Right lobe of liver (tissue), 6 donors: ENCODE measurements around the gene RAB11B. TPM values are rescaled to one million over a fixed set of nuclear protein-coding genes. Genes with fewer than 3 reads are reported as not detected.
"Not testable (repeated sequence)": the region's sequence is repeated elsewhere in the genome, so short reads cannot be mapped to it uniquely, and the experiment has no call there.

Experiments
- ATAC-seq, 4 donors: fragments of 200-7000 bp; cut with Tn5 transposase; one replicate each; pipeline ENCODE4 v1.9.1; 2020; ENCODE audit warnings: mild to moderate bottlenecking in 4 of 4, moderate library complexity in 4 of 4
- DNase-seq, 3 donors: peaks; one replicate each; pipeline ENCODE4 v3.0.0-alpha.2; 2020
- H3K27ac ChIP-seq, 3 donors: fragments of 200-600 bp; one replicate each; pipeline ENCODE4 v1.8.0; 2022
- H3K27me3 ChIP-seq, 2 donors: fragments of 200-600 bp; one replicate each; pipeline ENCODE4 v1.8.0; 2022
- H3K36me3 ChIP-seq, 4 donors: fragments of 200-600 bp; sonication (generic) in 1 of 4; one replicate each; pipeline versions ENCODE4 v1.5.1 to v1.8.0; 2017 to 2022; ENCODE audit warnings: control low read depth in 1 of 4
- H3K4me1 ChIP-seq, 4 donors: fragments of 200-600 bp; sonication (generic) in 1 of 4; one replicate each; pipeline versions ENCODE4 v1.5.1 to v1.8.0; 2017 to 2022; ENCODE audit warnings: control low read depth in 1 of 4
- H3K4me3 ChIP-seq, 3 donors: fragments of 200-600 bp; one replicate each; pipeline ENCODE4 v1.8.0; 2022
- H3K9me3 ChIP-seq, 4 donors: fragments of 200-600 bp; sonication (generic) in 1 of 4; one replicate each; pipeline versions ENCODE4 v1.5.1 to v1.8.0; 2017 to 2022; ENCODE audit warnings: control low read depth in 1 of 4
- POLR2A ChIP-seq: fragments of 450-650 bp; IDR thresholded peaks from one replicate; pipeline ENCODE4 v1.6.1; 2017; ENCODE audit warnings: antibody characterized with exemption, mild to moderate bottlenecking
- WGBS: methylation state at CpG from one replicate; pipeline ENCODE4 v1.1.6; 2018; ENCODE audit warnings: low coverage, low lambda C conversion rate; ENCODE audit not compliant: insufficient coverage; ENCODE audit errors: missing lambda C conversion rate; 5-methylcytosine and 5-hydroxymethylcytosine counted together
- intact Hi-C, 2 donors: fragments of 100-400 bp; cut with DNase I; formaldehyde crosslinking; loops; one replicate each; pipeline versions ENCODE4 v1.11.2 to v1.14.1; 2022
- total RNA-seq, 6 experiments: library from RNA; depleted of rRNA in 2 of 6; stranded (reverse); fragments of >200 nt in 2 of 6; fragmentation: NEBNext Ultra II Directional in 3 of 6; extraction: Animal tissue kit (Norgen Biotek cat#: 25700) in 3 of 6; gene quantifications; one replicate each; pipeline versions ENCODE4 v1.1.0 to v1.2.4, GENCODE V29; 2016 to 2023
- TF ChIP-seq, protein P1 (sequence below), 4 donors: fragments of 200-600 bp in 3 of 4; fragments of 450-650 bp in 1 of 4; IDR thresholded peaks; one replicate each; pipeline versions ENCODE4 v1.5.1 to v1.8.0; 2016 to 2022; ENCODE audit warnings: antibody characterized with exemption in 4 of 4, mild to moderate bottlenecking in 2 of 4
- donor health status: DM: no; HTN: yes; CAD: no.
- donor health status: DM: no; HTN: no; CAD: no.
- donor health status: DM: no; HTN: no; CAD: no.
- donor health status: DM: no; HTN: yes; CAD: no.
- donor health status: DM: no; HTN: yes; CAD: no.

RAB11B gene
- total RNA-seq, 6 experiments from 2014 or later = 27.2 to 58.0 (median 54.2) TPM

DNA sequence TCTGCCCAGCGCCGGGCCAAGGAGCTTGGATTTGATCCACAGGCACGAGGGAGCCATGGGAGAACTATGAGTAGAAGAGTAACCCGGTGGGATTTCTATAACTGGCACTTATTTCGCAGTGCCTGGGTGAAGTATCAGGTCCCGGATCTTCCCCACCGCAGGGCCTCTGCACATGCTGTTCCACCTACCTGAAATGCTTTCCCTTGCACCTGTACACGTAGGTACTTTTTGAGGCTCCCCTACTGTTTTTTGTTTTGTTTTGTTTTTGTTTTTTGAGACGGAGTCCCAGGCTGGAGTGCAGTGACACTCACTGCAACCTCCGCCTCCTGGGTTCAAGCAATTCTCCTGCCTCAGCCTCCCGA lies 46.7 kb upstream of the RAB11B start:
- no peak for DNase-seq
- TF ChIP-seq, protein P1, sequence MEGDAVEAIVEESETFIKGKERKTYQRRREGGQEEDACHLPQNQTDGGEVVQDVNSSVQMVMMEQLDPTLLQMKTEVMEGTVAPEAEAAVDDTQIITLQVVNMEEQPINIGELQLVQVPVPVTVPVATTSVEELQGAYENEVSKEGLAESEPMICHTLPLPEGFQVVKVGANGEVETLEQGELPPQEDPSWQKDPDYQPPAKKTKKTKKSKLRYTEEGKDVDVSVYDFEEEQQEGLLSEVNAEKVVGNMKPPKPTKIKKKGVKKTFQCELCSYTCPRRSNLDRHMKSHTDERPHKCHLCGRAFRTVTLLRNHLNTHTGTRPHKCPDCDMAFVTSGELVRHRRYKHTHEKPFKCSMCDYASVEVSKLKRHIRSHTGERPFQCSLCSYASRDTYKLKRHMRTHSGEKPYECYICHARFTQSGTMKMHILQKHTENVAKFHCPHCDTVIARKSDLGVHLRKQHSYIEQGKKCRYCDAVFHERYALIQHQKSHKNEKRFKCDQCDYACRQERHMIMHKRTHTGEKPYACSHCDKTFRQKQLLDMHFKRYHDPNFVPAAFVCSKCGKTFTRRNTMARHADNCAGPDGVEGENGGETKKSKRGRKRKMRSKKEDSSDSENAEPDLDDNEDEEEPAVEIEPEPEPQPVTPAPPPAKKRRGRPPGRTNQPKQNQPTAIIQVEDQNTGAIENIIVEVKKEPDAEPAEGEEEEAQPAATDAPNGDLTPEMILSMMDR (IDR thresholded peaks at IDR 0.05) = no peak
- TF ChIP-seq POLR2A = no peak
- ATAC-seq = no peak
- no peaks in the 10 kb centered on the region for H3K9me3 ChIP-seq
- intact Hi-C loops = no loop called here
- H3K27me3 ChIP-seq = no peaks in the 10 kb centered on the region
- no peaks in the 10 kb centered on the region for H3K36me3 ChIP-seq
- WGBS = 20% methylated on average over 2 of the region's 11 CpGs
- H3K4me1 ChIP-seq = peaks cover 0 to 9% (median 0%) of the 10 kb centered on the region in 4 donors
- no peak overlapping the region for H3K27ac ChIP-seq
- H3K4me3 ChIP-seq = peak overlapping the region in 2 of 3 donors; percentile 39 to 55

DNA sequence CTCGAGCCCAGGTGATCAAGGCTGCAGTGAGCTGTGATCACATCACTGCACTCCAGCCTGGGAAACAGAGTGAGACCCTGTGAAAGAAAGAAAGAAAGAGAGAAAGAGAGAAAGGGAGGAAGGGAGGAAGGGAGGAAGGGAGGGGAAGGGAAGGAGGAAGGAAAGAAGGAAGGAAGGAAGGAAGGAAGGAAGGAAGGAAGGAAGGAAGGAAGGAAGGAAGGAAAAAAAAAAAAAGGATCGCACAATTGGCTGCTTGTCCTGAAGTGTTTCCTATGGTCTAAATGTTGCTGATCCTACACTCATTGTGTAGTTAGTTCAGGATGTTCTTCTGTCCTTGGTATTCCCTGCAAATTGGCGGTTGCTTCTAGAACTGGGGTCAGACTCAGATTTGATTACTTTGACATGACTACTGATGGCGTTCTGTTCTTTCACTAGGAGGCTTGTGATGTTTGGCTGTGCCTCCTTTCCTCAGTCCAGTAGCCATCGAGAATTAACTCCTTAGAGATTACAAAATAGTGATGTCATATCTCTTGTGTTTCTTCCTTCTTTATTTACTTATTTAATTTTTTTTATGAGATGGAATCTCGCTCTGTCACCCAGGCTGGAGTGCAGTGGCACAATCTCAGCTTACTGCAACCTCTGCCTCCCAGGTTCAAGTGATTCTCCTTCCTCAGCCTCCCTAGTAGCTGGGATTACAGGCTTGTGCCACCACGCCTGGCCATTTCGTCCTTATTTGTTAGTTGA lies 40.4 kb upstream of the RAB11B start:
- not testable (repeated sequence) for H3K4me1 ChIP-seq, H3K36me3 ChIP-seq, H3K9me3 ChIP-seq, H3K27ac ChIP-seq, DNase-seq, H3K27me3 ChIP-seq, H3K4me3 ChIP-seq, ATAC-seq
- intact Hi-C loops = loop anchor here in 1 of 2 donors (10.0 kb wide), 1 partner anchor 55 kb away; no protein-coding TSS in a partner anchor
- WGBS = 68% methylated on average over 6 of the region's 8 CpGs

DNA sequence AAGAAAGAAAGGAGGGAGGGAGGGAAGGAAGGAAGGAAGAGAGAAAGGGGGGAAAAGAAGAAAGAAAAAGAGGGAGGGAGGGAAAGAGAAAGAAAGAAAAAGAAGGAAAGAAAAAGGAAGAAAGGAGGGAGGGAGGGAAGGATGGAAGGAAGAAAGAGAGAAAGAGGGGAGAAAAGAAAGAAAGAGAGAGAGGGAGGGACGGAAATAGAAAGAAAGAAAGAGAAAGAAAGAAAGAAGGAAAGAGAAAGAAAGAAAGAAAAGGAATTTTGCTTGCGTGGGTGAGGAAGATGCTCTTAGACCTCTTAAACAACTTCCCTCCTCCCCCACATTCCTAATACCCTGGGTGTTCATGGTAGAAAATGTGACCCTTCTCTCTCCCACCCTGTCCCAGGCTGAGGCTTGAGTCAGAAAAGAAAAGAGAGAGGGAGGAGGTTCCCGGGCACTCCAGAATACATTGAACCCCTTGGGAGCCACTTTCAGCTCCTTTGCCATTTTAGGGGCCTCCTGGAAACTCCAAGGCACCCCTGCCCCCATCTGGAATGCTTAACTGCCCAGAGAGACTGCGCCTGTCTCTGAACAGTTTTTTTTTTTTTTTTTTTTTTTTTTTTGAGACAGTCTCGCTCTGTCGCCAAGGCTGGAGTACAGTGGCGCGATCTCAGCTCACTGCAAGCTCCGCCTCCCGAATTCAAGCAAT lies 37.9 kb upstream of the RAB11B start:
- 67% methylated on average over 4 of the region's 10 CpGs for WGBS
- intact Hi-C loops = loop anchor here in 1 of 2 donors (10.0 kb wide), 1 partner anchor 53 kb away; no protein-coding TSS in a partner anchor
- no peak overlapping the region for H3K4me3 ChIP-seq
- no peak for ATAC-seq
- peaks cover 0 to 27% (median 12%) of the 10 kb centered on the region in 4 donors for H3K4me1 ChIP-seq
- no peak for DNase-seq
- H3K27me3 ChIP-seq = no peaks in the 10 kb centered on the region
- TF ChIP-seq, protein P1 (IDR thresholded peaks at IDR 0.05) = no peak
- TF ChIP-seq POLR2A = no peak
- no peaks in the 10 kb centered on the region for H3K36me3 ChIP-seq
- no peaks in the 10 kb centered on the region for H3K9me3 ChIP-seq
- H3K27ac ChIP-seq = no peak overlapping the region

DNA sequence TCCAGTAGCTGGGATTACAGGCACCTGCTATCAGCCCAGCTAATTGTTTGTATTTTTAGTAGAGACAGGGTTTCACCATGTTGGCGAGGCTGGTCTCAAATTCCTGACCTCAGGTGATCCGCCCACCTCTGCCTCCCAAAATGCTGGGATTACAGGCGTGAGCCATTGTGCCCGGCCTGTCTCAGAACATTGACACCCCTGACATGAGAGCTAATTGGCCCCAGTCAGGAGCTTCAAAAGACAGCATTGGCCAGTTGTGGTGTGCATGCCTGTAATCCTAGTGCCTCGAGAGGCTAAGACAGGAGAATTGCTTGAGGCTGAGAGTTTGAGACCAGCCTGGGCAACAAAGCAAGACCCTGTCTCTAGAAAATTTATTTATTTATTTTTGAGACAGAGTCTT lies 37.3 kb upstream of the RAB11B start:
- not testable (repeated sequence) for DNase-seq, H3K9me3 ChIP-seq, H3K36me3 ChIP-seq, H3K27ac ChIP-seq, H3K4me3 ChIP-seq, ATAC-seq, H3K27me3 ChIP-seq
- H3K4me1 ChIP-seq = peaks cover 0 to 29% (median 15%) of the 10 kb centered on the region in 4 donors
- intact Hi-C loops = loop anchor here in 1 of 2 donors (10.0 kb wide), 1 partner anchor 52 kb away; no protein-coding TSS in a partner anchor
- WGBS = 59% methylated on average over 5 of the region's 5 CpGs

DNA sequence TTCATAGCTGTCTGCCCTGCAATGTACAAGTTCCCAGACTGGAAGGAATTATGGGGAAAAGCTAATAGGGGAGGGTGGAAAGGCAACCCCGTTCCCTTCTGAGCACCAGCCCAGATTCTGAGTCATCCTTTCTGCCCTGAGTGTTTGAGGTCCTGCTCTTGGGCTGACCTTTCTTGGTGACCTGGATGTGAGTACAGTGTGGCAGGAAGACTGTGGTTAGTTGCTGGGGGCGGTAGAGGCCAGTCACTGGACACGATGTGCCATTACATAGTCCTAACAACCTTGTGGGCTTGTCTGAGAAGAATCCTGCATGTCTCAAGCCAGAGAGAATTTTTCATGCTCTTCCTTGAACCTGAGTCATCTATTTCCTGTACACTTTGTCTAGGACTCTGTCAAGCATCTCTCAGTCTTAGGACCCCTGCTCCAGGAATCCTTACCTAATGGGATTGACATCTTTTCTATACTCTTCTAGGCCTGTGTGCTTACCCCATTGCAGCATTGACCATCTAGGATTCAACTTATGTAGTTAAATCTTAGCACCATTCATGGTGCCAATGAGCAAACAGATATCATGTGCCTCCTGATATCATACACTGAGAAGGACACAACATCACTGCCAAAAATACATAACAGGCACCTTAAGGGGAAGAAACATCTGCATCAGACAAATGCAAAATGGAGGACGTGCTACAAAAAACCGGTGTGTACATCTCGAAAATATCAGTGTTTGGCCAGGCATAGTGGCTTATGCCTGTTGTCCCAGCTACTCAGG lies 34.3 kb upstream of the RAB11B start:
- ATAC-seq (peak; percentile 56 to 78 (median 68)), DNase-seq (peak in 1 of 3 donors; percentile 57)
- TF ChIP-seq, protein P1 (IDR thresholded peaks at IDR 0.05) = no peak
- no peak for TF ChIP-seq POLR2A
- H3K27ac ChIP-seq = peak overlapping the region; percentile 11 to 79 (median 74)
- intact Hi-C loops = loop anchor here in 1 of 2 donors (10.0 kb wide), 1 partner anchor 49 kb away; no protein-coding TSS in a partner anchor
- H3K4me1 ChIP-seq = peaks cover 0 to 36% (median 15%) of the 10 kb centered on the region in 4 donors
- H3K4me3 ChIP-seq = no peak overlapping the region
- H3K9me3 ChIP-seq = no peaks in the 10 kb centered on the region
- no peaks in the 10 kb centered on the region for H3K36me3 ChIP-seq
- WGBS = 75% methylated on average over 4 of the region's 6 CpGs
- H3K27me3 ChIP-seq = no peaks in the 10 kb centered on the region
